Testis (tissue), 3 donors: Measurements from ENCODE around the gene DET1. TPM values are rescaled to one million over a fixed set of nuclear protein-coding genes. Genes with fewer than 3 reads are reported as not detected.

Experiments used
- DNase-seq: peaks from one replicate; pipeline ENCODE4 v3.0.0-alpha.2; 2019
- H3K27ac ChIP-seq, 2 donors: fragments of 200-600 bp; sonication (generic); one replicate each; pipeline ENCODE4 v1.5.1; 2019
- H3K27me3 ChIP-seq: fragments of 200-600 bp; sonication (generic); one replicate; pipeline ENCODE4 v1.5.1; 2019
- H3K36me3 ChIP-seq: fragments of 200-600 bp; sonication (generic); one replicate; pipeline ENCODE4 v1.5.1; 2017; ENCODE audit warnings: low read depth; ENCODE audit errors: missing control alignments
- H3K4me1 ChIP-seq: fragments of 200-600 bp; sonication (generic); one replicate; pipeline ENCODE4 v1.5.1; 2019
- H3K4me3 ChIP-seq, 2 donors: fragments of 200-600 bp; sonication (generic); one replicate each; pipeline ENCODE4 v1.5.1; 2017 to 2019
- H3K9me3 ChIP-seq: fragments of 200-600 bp; sonication (generic); one replicate; pipeline ENCODE4 v1.5.1; 2017
- POLR2A ChIP-seq: fragments of 450-650 bp; IDR thresholded peaks from one replicate; pipeline ENCODE4 v1.6.1; 2017; ENCODE audit warnings: antibody characterized with exemption, mild to moderate bottlenecking, moderate library complexity
- WGBS, 2 donors: methylation state at CpG; one replicate each; pipeline ENCODE4 v1.1.5; 2018; 5-methylcytosine and 5-hydroxymethylcytosine counted together
- intact Hi-C: fragments of 100-400 bp; cut with DNase I; formaldehyde crosslinking; loops from one replicate; pipeline ENCODE4 v1.15.1; 2023; ENCODE audit warnings: low total_unique reads
- polyA plus RNA-seq: library from polyadenylated mRNA; stranded (reverse); fragments of 350-450 nt; fragmentation: Illumina TruSeq; extraction: RNeasy Lipid Tissue Mini Kit (QIAGEN cat#74804); gene quantifications from one replicate; pipeline ENCODE4 v1.2.3, GENCODE V29; 2014; ENCODE audit warnings: low read depth, low replicate concordance; ENCODE audit not compliant: insufficient read depth
- total RNA-seq, 2 donors: library from RNA; depleted of rRNA; stranded (reverse); fragments of >200 nt; gene quantifications; one replicate each; pipeline ENCODE4 v1.2.3, GENCODE V29; 2016
- TF ChIP-seq, protein P1 (sequence below), 3 experiments: fragments of 450-650 bp in 2 of 3; fragments of 200-600 bp in 1 of 3; sonication (generic) in 1 of 3; IDR thresholded peaks; one replicate each; pipeline ENCODE4 v1.5.1; 2016 to 2019; ENCODE audit warnings: antibody characterized with exemption in 3 of 3, mild to moderate bottlenecking in 2 of 3, moderate library complexity in 1 of 3

DET1 gene
- total and polyA plus RNA-seq, 3 donors from 2014 or later = 4.4 to 14.4 (median 10.3) TPM

DNA sequence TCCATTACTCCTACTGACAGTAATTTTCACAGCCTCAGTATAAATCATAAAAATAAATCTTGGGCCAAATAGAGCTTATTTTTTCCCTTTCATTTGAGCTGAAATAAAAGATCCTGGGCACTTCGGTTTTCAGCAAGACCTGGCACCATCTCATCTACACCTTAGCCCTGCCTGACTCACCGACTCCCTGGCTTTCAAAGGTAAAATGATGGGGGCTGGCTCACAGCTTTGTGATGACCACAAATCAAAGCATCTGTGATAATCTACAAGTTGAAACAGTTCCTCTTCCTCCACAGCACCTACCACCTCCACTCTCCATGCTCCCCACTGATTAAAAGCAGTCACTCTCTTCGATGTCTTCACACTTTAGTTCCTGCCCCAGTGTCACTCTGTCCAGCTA lies 27.6 kb downstream of the DET1 start:
- TF ChIP-seq, protein P1, sequence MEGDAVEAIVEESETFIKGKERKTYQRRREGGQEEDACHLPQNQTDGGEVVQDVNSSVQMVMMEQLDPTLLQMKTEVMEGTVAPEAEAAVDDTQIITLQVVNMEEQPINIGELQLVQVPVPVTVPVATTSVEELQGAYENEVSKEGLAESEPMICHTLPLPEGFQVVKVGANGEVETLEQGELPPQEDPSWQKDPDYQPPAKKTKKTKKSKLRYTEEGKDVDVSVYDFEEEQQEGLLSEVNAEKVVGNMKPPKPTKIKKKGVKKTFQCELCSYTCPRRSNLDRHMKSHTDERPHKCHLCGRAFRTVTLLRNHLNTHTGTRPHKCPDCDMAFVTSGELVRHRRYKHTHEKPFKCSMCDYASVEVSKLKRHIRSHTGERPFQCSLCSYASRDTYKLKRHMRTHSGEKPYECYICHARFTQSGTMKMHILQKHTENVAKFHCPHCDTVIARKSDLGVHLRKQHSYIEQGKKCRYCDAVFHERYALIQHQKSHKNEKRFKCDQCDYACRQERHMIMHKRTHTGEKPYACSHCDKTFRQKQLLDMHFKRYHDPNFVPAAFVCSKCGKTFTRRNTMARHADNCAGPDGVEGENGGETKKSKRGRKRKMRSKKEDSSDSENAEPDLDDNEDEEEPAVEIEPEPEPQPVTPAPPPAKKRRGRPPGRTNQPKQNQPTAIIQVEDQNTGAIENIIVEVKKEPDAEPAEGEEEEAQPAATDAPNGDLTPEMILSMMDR (IDR thresholded peaks at IDR 0.05) = no peak
- TF ChIP-seq POLR2A = no peak
- no peaks in the 10 kb centered on the region for H3K9me3 ChIP-seq
- H3K27me3 ChIP-seq = no peaks in the 10 kb centered on the region
- no peak overlapping the region for H3K4me3 ChIP-seq
- no peaks in the 10 kb centered on the region for H3K4me1 ChIP-seq
- H3K36me3 ChIP-seq = no peaks in the 10 kb centered on the region
- no peak overlapping the region for H3K27ac ChIP-seq
- no peak for DNase-seq
- intact Hi-C loops = no loop called here
- WGBS, 2 donors = 93% methylated on average over 3 of the region's 3 CpGs

DNA sequence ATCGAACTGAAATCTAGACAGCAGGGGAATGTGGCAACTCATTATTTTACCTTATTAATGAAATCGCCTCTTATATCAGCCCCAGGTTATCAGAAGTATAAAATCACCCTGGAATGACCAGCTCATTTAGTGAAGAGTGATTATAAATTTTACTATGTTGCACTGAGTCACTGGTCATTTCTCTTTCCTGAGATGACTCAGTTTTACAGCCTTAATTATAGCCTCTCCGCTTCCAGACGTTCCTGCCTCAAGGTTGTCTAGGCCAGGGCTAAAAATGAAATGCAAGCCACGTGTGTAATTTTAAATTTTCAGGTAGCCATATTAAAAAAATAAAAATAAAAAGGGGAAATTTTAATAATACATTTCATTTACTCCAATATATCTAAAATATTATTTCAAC lies 33.3 kb downstream of the DET1 start:
- Histone ChIP-seq H3K9me3 (no peaks in the 10 kb centered on the region), H3K36me3 (no peaks in the 10 kb centered on the region), H3K27me3 (no peaks in the 10 kb centered on the region), H3K4me3 (no peak overlapping the region), H3K4me1 (no peaks in the 10 kb centered on the region), H3K27ac (no peak overlapping the region)
- intact Hi-C loops = no loop called here
- no peak for TF ChIP-seq POLR2A
- TF ChIP-seq, protein P1 (IDR thresholded peaks at IDR 0.05) = no peak
- 85 to 91% methylated on average over 5 of the region's 5 CpGs for WGBS, 2 donors
- DNase-seq = no peak

DNA sequence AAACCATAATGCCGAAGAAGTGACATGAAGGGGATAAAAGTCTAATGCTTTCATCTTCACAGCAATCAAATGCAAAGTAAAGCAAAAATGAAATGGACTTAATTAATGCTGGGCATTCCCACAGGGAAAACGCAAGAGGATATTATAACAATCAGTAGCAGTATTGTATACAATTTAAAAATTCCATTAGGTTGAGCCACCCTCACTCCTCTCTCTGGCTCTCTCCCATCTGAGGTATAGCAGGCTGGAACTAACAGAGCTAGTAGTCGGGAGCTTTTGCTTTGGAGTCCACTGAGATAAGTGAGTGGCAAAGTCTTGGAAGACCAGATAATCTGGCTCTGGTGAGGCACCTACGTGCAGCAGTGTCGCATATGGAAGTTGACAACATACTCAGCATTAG lies 33.9 kb downstream of the DET1 start:
- no peak for DNase-seq
- H3K36me3 ChIP-seq = no peaks in the 10 kb centered on the region
- no peak overlapping the region for H3K27ac ChIP-seq
- H3K4me3 ChIP-seq = no peak overlapping the region
- H3K4me1 ChIP-seq = no peaks in the 10 kb centered on the region
- intact Hi-C loops = no loop called here
- no peaks in the 10 kb centered on the region for H3K9me3 ChIP-seq
- WGBS, 2 donors = 91 to 96% methylated on average over 5 of the region's 5 CpGs
- no peaks in the 10 kb centered on the region for H3K27me3 ChIP-seq
- no peak for TF ChIP-seq POLR2A
- TF ChIP-seq, protein P1 (IDR thresholded peaks at IDR 0.05) = no peak

DNA sequence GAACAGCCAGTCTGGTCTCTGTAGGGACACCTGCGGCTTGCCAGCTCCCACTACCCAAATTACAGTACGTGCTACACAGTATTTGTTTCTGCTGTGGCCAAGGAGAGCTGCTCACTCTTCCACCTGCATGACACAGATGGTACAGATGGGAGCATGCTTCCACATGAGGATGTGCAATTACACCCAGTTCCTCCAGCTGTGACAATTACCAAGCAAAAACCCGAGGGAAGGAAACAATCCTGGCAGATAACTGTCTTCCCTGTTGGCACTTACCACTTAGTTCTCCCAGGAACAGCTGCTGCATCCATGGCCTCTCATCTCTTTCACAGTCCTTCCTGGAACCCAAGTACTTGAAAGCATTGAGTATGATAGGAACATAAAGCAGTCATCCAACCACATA lies 34.4 kb downstream of the DET1 start:
- DNase-seq = no peak
- Histone ChIP-seq H3K4me3 (no peak overlapping the region), H3K36me3 (no peaks in the 10 kb centered on the region), H3K27ac (no peak overlapping the region), H3K9me3 (no peaks in the 10 kb centered on the region), H3K4me1 (no peaks in the 10 kb centered on the region), H3K27me3 (no peaks in the 10 kb centered on the region)
- WGBS, 2 donors = 92 to 95% methylated on average over 3 of the region's 3 CpGs
- TF ChIP-seq, protein P1 (IDR thresholded peaks at IDR 0.05) = no peak
- TF ChIP-seq POLR2A = no peak
- intact Hi-C loops = no loop called here

DNA sequence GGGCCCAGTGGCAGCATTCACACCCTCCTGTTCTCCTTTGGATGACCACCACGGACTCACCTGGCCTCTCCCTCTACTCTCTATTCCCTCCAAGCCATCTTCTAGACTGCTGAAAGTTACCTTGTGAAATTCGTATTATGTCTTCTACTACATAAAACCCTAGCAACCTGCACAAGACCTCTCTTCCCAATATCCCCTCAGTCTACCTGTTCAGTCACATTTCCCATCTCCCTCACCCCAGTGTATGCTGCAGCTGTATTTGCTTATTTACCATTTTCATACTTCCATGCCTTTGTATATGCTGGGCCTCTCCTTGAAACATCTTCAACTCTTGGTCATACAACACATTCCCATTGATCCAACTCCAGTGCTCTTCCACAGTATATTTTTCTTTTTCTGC lies 35.3 kb downstream of the DET1 start:
- 95 to 100% methylated on average over 2 of the region's 2 CpGs for WGBS, 2 donors
- H3K27ac ChIP-seq = no peak overlapping the region
- no peak for TF ChIP-seq POLR2A
- TF ChIP-seq, protein P1 (IDR thresholded peaks at IDR 0.05) = no peak
- no peaks in the 10 kb centered on the region for H3K27me3 ChIP-seq
- intact Hi-C loops = no loop called here
- no peaks in the 10 kb centered on the region for H3K4me1 ChIP-seq
- H3K4me3 ChIP-seq = no peak overlapping the region
- DNase-seq = no peak
- no peaks in the 10 kb centered on the region for H3K36me3 ChIP-seq
- no peaks in the 10 kb centered on the region for H3K9me3 ChIP-seq
